Measurements from ENCODE around the gene KRABD2.

KRABD2 gene

DNA sequence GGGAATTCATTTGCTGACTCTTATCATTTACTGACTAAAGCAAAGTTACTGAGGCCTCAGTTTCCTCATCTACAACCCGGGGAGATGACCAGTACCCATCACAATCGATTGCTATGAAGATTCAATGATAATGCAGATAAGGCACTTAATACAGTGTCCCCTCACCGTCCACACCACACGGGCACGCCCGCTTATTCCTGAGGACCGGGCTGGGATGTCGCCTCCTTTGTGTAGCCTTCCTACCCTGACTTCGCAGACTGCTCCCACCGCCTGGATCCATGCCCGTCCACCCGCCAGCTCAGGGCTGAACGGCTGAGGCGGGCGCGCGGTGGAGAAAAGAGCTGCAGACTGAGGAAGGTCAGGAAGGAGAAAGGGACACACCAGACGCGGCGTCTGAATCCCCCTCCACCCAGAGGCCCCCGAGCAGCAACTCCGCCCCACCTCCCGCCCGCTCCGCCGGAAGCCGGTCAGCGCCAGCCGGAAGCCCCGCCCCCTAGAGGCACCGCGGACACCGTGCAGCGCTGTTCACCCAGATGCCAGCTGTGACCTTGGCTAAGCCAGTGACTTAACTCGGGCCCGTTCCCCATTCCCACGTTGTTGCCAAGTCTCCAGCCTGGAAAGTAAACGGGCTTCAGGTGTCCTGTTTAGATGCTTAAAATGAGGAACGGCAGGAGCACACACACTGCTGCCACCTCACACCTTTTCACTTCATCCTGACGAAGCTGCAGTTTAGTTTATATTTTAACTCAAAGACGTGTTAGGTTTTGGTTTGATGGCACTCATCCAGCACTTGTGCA is at the start of gene KRABD2:
KRABD2 (minus strand) TSS at position 434 of the 797 bp plus-strand sequence.
- DNase-seq, result peak; percentile 90
- Mint-ChIP-seq H3K4me3 (peak within 1 kb of the TSS; percentile 75), H3K4me1 (peaks cover 59% of the 10 kb centered on the region), H3K36me3 (ENCODE audit: low read depth) (peaks cover 57% of the 10 kb centered on the region), H3K9me3 (no peaks in the 10 kb centered on the region), H3K27me3 (no peaks in the 10 kb centered on the region), H3K27ac (peak within 1 kb of the TSS; percentile 80)
- ChIA-PET POLR2A (interaction anchor here (0.5 to 3.1 kb wide), 14 partner anchors 11 to 203 kb away, joined by 3 to 18 read pairs (median 5); partner anchors contain the start of genes BORCS6, CTC1, NDEL1 and PFAS), CTCF (interaction anchor here (0.7 to 2.8 kb wide), 16 partner anchors 11 to 578 kb away, joined by 3 to 11 read pairs (median 4); partner anchors contain the start of genes ALOXE3, BORCS6 and SLC25A35)

DNA sequence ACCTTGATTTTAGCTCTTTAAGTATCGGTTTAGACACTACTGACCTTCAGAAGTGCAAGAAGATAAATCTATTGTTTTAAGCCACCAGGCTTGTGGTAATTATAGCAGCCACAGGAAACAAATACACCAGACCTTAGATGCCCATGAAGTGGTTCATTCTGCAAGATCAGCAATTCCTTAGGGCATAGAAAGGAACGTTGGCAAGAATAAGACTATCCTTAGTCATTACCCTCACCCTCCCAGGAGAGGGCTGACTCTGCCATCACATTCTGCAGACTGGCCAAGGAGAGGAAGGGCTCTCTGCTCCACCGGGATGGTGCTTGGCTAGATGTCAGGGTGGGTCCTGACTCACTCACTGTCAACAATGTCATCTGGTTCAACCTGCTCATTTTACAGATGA is 45.1 kb upstream of the KRABD2 start:
- Mint-ChIP-seq H3K27me3 (peaks cover 55% of the 10 kb centered on the region), H3K36me3 (ENCODE audit: low read depth) (no peaks in the 10 kb centered on the region), H3K4me3 (no peak overlapping the region), H3K27ac (no peak overlapping the region), H3K9me3 (no peaks in the 10 kb centered on the region), H3K4me1 (no peaks in the 10 kb centered on the region)
- ChIA-PET CTCF (interaction anchor here (3.9 kb wide), 1 partner anchor 11 kb away, joined by 25 read pairs; no protein-coding TSS in a partner anchor), POLR2A (no interaction called here)
- no peak for DNase-seq

DNA sequence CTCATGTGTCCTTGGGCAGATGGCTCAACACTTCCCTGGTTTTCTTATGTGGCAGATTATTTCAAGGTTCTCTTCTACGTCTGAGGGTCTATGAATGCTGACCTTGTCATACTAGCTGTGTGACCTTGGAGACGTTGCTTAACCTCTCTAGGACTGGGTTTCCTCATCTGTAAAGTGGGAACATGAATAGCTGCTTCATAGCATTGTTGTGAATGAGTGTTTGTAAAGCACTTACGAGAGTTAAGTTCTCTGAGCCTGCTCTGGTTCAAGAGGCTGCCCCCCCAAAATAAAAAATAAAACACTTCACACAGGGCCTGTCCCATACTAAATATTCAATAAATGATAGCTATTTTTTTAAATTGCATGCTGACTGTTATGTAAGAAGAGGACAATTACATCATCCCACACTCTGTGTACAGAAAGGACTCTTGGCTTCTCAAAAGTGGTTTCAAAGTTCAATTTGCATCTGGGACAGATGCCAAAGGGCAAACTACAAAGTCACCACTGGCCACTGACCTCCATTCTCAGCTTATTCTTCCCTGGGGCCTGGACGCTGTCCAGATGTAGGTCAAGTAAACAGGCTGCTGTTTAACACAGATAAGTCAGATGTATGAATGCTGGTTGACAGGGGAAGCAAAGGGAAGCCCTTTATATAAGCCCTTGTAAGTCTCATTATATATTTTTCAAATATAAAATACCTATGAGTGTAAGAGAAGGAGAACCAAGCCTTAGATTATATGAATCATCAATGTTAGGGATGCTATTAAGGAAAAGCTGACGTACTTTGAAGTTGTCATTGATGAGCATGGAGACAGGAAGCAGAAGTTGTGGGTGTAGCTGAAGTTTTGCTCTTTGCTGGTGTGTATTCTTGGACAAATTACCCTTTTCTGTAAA is 43.8 kb upstream of the KRABD2 start:
- ChIA-PET CTCF (interaction anchor here (0.7 to 3.9 kb wide), 3 partner anchors 10 to 326 kb away, joined by 3 to 25 read pairs (median 4); no protein-coding TSS in a partner anchor), POLR2A (interaction anchor here (1.1 kb wide), 1 partner anchor 37 kb away, joined by 3 read pairs; no protein-coding TSS in a partner anchor)
- no peaks in the 10 kb centered on the region for H3K9me3 Mint-ChIP-seq
- peaks cover 63% of the 10 kb centered on the region for H3K27me3 Mint-ChIP-seq
- no peak for DNase-seq
- H3K4me3 Mint-ChIP-seq, result no peak overlapping the region
- no peaks in the 10 kb centered on the region for H3K4me1 Mint-ChIP-seq
- H3K36me3 Mint-ChIP-seq (ENCODE audit: low read depth), result no peaks in the 10 kb centered on the region
- H3K27ac Mint-ChIP-seq, result no peak overlapping the region

DNA sequence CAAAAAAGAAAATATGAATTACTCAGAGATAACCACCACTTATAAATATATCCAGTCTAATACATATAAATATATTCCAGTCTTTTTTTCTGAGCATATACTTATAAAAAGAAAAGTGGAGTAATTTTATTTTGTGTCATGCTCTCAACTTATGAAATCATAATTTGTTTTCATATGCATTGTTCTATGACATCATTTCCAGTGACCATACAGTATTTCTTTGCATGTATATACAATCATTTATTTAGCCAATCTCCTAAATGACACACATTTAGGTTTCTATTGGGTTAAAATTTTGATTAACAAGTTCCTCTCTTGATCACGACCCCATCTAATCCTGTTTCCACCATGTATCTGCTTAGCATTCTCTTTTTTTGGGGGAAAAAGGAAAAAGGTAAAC is 42.8 kb upstream of the KRABD2 start:
- DNase-seq, result no peak
- Mint-ChIP-seq H3K4me1 (no peaks in the 10 kb centered on the region), H3K27me3 (peaks cover 65% of the 10 kb centered on the region), H3K9me3 (no peaks in the 10 kb centered on the region), H3K36me3 (ENCODE audit: low read depth) (no peaks in the 10 kb centered on the region), H3K27ac (no peak overlapping the region), H3K4me3 (no peak overlapping the region)
- ChIA-PET POLR2A (interaction anchor here (1.1 kb wide), 1 partner anchor 36 kb away, joined by 3 read pairs; no protein-coding TSS in a partner anchor), CTCF (interaction anchor here (3.9 kb wide), 1 partner anchor 9 kb away, joined by 25 read pairs; no protein-coding TSS in a partner anchor)

DNA sequence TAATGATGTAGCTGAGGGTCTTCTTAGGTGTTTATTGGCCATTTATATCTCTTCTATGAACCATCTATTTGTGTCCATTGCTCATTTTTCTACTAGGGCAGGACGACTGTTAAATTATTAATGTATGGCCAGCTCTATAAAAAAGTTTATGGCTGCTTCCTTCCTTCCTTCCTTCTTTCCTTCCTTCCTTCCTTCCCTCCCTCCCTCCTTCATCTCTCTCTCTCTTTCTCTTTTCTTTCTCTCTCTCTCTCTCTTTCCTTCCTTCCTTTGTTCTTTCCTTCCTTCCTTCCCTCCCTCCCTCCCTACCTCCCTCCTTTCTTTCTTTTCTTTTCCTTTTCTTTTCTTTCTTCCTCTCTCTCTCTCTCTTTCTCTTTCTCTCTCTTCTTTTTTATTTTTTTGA is 42.0 kb upstream of the KRABD2 start:
- no peaks in the 10 kb centered on the region for H3K36me3 Mint-ChIP-seq (ENCODE audit: low read depth)
- H3K4me3 Mint-ChIP-seq, result no peak overlapping the region
- ChIA-PET POLR2A (no interaction called here), CTCF (interaction anchor here (3.9 kb wide), 1 partner anchor 8 kb away, joined by 25 read pairs; no protein-coding TSS in a partner anchor)
- peaks cover 3% of the 10 kb centered on the region for H3K4me1 Mint-ChIP-seq
- no peak overlapping the region for H3K27ac Mint-ChIP-seq
- no peak for DNase-seq
- no peaks in the 10 kb centered on the region for H3K9me3 Mint-ChIP-seq
- peaks cover 58% of the 10 kb centered on the region for H3K27me3 Mint-ChIP-seq

DNA sequence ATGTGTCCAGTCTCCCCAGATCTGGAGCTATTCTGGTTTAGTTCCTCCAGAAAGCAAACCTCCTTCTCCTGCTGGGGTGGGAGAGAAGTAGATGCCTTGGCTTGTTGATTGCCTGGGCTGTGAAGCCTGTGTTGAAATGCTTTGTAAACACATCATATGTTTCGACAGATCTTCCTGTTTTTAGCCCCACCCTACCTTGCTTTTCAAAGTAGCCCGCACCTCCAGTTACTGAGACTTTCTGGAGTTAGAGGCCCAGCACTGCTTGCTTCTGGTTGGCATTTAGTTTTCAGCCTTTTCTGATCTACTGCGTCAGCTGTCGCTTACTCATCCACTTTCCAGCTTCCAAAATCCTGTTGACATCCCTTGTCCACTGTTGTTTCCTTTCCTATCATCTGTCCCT is 41.3 kb upstream of the KRABD2 start:
- Mint-ChIP-seq H3K27me3 (peaks cover 57% of the 10 kb centered on the region), H3K36me3 (ENCODE audit: low read depth) (no peaks in the 10 kb centered on the region), H3K27ac (no peak overlapping the region), H3K4me1 (peaks cover 10% of the 10 kb centered on the region), H3K4me3 (no peak overlapping the region), H3K9me3 (no peaks in the 10 kb centered on the region)
- ChIA-PET CTCF (interaction anchor here (3.9 kb wide), 1 partner anchor 8 kb away, joined by 25 read pairs; no protein-coding TSS in a partner anchor), POLR2A (no interaction called here)
- no peak for DNase-seq

DNA sequence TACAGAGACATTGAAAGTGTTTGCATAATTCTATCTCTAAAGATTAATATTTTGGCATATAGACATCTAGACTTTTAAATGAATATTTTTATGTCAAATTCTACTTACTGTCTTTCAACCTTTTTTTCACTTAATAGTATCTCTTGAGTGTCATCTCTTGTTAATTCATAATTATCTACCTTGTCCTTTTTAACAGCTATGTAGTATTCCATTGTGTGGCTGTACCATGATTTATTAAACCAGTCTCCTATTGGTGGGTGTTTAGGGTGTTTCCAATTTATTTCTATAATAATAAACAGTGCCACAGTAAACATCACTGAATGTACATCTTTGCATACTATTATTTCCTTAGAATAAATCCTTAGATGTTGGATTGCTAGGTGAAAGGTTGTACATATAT is 37.4 kb upstream of the KRABD2 start:
- Mint-ChIP-seq H3K27me3 (peaks cover 39% of the 10 kb centered on the region), H3K36me3 (ENCODE audit: low read depth) (no peaks in the 10 kb centered on the region), H3K4me3 (no peak overlapping the region), H3K27ac (no peak overlapping the region), H3K4me1 (peaks cover 29% of the 10 kb centered on the region), H3K9me3 (no peaks in the 10 kb centered on the region)
- ChIA-PET POLR2A (no interaction called here), CTCF (no interaction called here)
- no peak for DNase-seq

DNA sequence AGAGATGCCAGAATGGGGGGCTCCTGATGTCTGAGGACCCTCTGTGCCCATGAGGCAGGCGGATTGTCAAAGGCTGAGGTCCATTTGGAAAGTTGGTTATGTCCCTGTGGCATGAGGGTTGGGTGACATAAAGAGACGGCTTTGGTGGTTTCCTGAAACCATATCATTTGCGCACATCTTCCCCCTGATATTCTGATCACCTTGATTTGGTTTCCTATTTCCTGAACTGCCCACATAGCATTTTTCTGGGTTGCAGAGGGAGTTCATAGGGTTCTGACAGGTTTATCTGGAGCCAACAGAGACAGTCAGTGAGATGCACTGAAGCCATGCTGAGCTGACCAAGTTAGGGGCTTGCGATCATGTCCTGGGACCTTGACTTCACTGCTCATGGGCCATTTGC is 36.8 kb upstream of the KRABD2 start:
- POLR2A ChIA-PET, result no interaction called here
- DNase-seq, result no peak

DNA sequence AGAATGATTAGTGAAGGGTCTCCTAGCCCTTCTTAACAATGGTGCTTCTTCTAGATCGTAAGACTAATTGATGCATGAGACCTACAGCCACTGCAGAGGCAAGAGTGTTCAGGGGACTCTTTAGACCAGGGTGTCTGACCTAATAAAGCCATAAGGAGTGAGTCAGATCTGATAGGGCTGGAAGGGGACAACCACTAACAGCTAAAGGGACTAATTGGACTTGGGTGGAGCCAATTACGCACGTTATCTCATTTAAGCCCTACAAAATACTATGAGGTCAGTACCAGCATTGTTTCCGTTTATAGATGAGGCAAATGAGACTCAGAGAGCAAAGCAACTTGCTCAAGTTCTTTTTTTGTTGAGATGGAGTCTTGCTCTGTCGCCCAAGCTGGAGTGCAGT is 35.6 kb upstream of the KRABD2 start:
- H3K4me1 Mint-ChIP-seq, result peaks cover 35% of the 10 kb centered on the region
- H3K36me3 Mint-ChIP-seq (ENCODE audit: low read depth), result no peaks in the 10 kb centered on the region
- H3K9me3 Mint-ChIP-seq, result no peaks in the 10 kb centered on the region
- ChIA-PET POLR2A (interaction anchor here (0.7 to 1.3 kb wide), 2 partner anchors 23 to 25 kb away, joined by 3 read pairs; partner anchors contain the start of gene NDEL1), CTCF (interaction anchor here (0.5 to 1.5 kb wide), 2 partner anchors 239 to 319 kb away, joined by 3 to 4 read pairs; no protein-coding TSS in a partner anchor)
- H3K27ac Mint-ChIP-seq, result no peak overlapping the region
- no peak for DNase-seq
- H3K27me3 Mint-ChIP-seq, result peaks cover 29% of the 10 kb centered on the region
- H3K4me3 Mint-ChIP-seq, result no peak overlapping the region

More for the DNA sequence above, 36.8 kb upstream of the KRABD2 start:
- Mint-ChIP-seq H3K36me3 (ENCODE audit: low read depth) (no peaks in the 10 kb centered on the region), H3K4me1 (peaks cover 32% of the 10 kb centered on the region), H3K4me3 (no peak overlapping the region), H3K27ac (no peak overlapping the region), H3K27me3 (peaks cover 38% of the 10 kb centered on the region), H3K9me3 (no peaks in the 10 kb centered on the region)
- CTCF ChIA-PET, result no interaction called here

DNA sequence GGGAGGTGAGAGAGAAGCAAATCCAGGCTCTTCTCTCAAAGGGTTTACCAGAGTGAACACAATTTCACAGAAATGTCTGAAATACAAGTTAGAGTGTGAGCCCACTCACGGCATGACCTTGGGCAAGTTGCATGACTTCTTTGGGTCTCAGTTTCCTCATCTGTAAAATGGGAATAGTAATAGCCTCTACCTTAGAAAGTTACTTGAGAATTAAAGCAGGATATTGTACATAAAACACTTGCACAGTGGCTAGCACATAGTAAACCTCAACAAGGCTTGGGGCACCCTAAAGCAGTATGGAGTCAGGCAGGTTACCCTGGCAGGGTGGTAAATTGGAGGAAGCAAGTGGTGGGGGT is 34.4 kb upstream of the KRABD2 start:
- no peak overlapping the region for H3K4me3 Mint-ChIP-seq
- H3K4me1 Mint-ChIP-seq, result peaks cover 35% of the 10 kb centered on the region
- H3K27ac Mint-ChIP-seq, result no peak overlapping the region
- DNase-seq, result no peak
- ChIA-PET CTCF (interaction anchor here (0.6 to 3.4 kb wide), 20 partner anchors 9 to 574 kb away, joined by 3 to 30 read pairs (median 5); partner anchors contain the start of genes KRABD2, NDEL1 and RNF222), POLR2A (interaction anchor here (0.6 to 1.3 kb wide), 4 partner anchors 16 to 335 kb away, joined by 3 to 5 read pairs (median 3); partner anchors contain the start of gene NDEL1)
- no peaks in the 10 kb centered on the region for H3K9me3 Mint-ChIP-seq
- peaks cover 17% of the 10 kb centered on the region for H3K27me3 Mint-ChIP-seq
- H3K36me3 Mint-ChIP-seq (ENCODE audit: low read depth), result no peaks in the 10 kb centered on the region

DNA sequence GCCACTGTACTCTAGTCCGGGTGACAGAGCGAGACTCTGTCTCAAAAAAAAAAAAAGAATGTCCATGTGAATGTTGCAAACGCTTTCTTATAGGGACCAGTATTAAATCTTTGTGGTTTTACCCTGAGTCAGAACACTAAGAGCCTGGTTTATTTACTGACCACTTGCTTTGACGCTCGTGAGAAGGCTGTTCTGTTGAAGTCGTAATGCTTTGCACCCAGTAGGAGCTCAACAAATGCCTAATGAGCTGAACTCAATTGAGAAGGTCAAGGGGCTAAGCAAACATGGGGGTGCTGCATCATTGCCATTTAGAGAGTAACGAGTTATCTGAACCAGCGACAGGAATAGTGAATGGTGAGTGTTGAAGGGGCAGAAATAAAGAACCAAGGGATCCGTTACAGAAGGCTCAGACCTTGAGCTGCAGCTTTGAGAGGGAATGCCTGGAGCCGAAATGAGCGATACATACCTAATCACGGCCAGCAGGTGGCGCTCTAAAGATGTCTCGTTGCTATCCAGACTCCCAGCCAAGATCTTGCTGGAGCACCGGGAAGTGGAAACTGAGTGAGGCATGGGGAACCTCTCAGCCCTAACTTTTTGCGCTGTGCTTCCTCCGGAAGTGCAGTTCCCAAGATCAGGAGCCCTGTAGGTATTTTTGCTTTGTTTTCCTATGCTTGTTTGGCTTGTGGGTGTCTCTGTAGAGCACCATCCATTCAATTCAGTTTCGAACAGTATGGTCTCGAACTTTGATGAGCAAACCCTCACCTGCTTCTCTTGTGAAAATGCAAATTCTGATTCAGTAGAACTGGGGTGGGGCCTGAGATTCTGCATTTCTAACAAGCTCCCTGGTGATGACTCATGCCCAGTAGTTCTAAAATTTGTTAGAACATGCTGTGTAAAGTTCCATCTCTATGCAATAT is 33.7 kb upstream of the KRABD2 start:
- POLR2A ChIA-PET, result interaction anchor here (0.6 to 1.3 kb wide), 7 partner anchors 15 to 379 kb away, joined by 3 to 5 read pairs (median 3); partner anchors contain the start of gene NDEL1
- H3K4me3 Mint-ChIP-seq, result no peak overlapping the region

More for the DNA sequence above, 33.7 kb upstream of the KRABD2 start:
- Mint-ChIP-seq H3K36me3 (ENCODE audit: low read depth) (no peaks in the 10 kb centered on the region), H3K27ac (no peak overlapping the region), H3K4me1 (peaks cover 35% of the 10 kb centered on the region), H3K27me3 (peaks cover 17% of the 10 kb centered on the region), H3K9me3 (no peaks in the 10 kb centered on the region)
- DNase-seq, result peak; percentile 77
- CTCF ChIA-PET, result interaction anchor here (0.6 to 3.4 kb wide), 32 partner anchors 10 to 587 kb away, joined by 3 to 30 read pairs (median 4); partner anchors contain the start of genes KRABD2, NDEL1 and RNF222

Measured in activated CD4-positive, alpha-beta memory T cell treated with anti-CD3 and anti-CD28 coated beads, Interleukin-2, amount 10 ng/mL, durations not matched to agents 7 days and 5 days (primary cell).